HCT116 (cell line): ENCODE results near the gene CSAD. TPM values are rescaled to one million over a fixed set of nuclear protein-coding genes. Genes with fewer than 3 reads are reported as not detected.

Experiments used
- ATAC-seq: fragments of 200-7000 bp; cut with Tn5 transposase; 2 replicates; pipeline ENCODE4 v1.9.1; 2020; ENCODE audit warnings: mild to moderate bottlenecking, moderate library complexity
- BruUV-seq: library from RNA; stranded (reverse); fragments of 400-500 nt; replicated peaks from 2 replicates; lab custom pipeline; 2021; lab: Mats Ljungman, UMichigan
- CTCF ChIA-PET: fragments of 300-600 bp; sonication (Branson Sonifier 250); formaldehyde crosslinking; loops from one replicate; lab custom pipeline; 2021; ENCODE audit warnings: antibody characterized with exemption; lab: Charles Lee
- POLR2A ChIA-PET: fragments of 300-600, 350-600 bp; sonication (Branson Sonifier 250); formaldehyde crosslinking; loops from one replicate; lab custom pipeline; 2021; ENCODE audit warnings: antibody characterized with exemption; lab: Charles Lee
- RAD21 ChIA-PET, 2 experiments: fragments of 300-600 bp; sonication (Branson Sonifier 250); formaldehyde crosslinking; loops; one replicate each; lab custom pipeline; 2023; ENCODE audit warnings: low total read pairs in 2 of 2; ENCODE audit not compliant: uncharacterized antibody in 2 of 2, unreplicated experiment in 2 of 2, low non-redundant PET in 1 of 2; lab: Charles Lee
- DNase-seq: peaks from one replicate; pipeline ENCODE4 v3.0.0-alpha.2; 2010; ENCODE audit warnings: low read depth, low spot score
- H2AFZ ChIP-seq: fragments of 200-600 bp; shearing (Covaris generic), sonication (generic); 2 replicates; pipeline ENCODE4 v1.6.1; 2017; ENCODE audit warnings: low read depth, mixed run types, mixed read lengths, antibody characterized with exemption, low read length; ENCODE audit not compliant: poor library complexity, severe bottlenecking
- H3K27ac ChIP-seq: 2 replicates; pipeline ENCODE4 v1.5.1; 2012; ENCODE audit warnings: low read depth, low read length
- H3K27me3 ChIP-seq: fragments of 200-600 bp; sonication (generic); 2 replicates; pipeline ENCODE4 v1.6.1; 2016; ENCODE audit warnings: mixed run types, low read length, mixed read lengths; ENCODE audit not compliant: insufficient read depth
- H3K36me3 ChIP-seq, 2 experiments: fragments of 200-500 bp in 1 of 2; fragments of 200-600 bp in 1 of 2; sonication (Bioruptor generic) in 1 of 2; sonication (generic) in 1 of 2; 2 replicates each; pipeline versions ENCODE4 v1.5.1 to v1.6.1; 2014 to 2016; ENCODE audit warnings: low read length in 2 of 2, inconsistent platforms in 1 of 2, mixed read lengths in 1 of 2, mixed run types in 1 of 2; ENCODE audit not compliant: insufficient read depth in 2 of 2, control insufficient read depth in 1 of 2
- H3K4me1 ChIP-seq, 2 experiments: fragments of 200-600 bp in 1 of 2; sonication (generic) in 1 of 2; 2 replicates each; pipeline versions ENCODE4 v1.5.1 to v1.6.1; 2012 to 2017; ENCODE audit warnings: low read length in 2 of 2, inconsistent platforms in 1 of 2, mild to moderate bottlenecking in 1 of 2, mixed read lengths in 1 of 2, mixed run types in 1 of 2, moderate library complexity in 1 of 2; ENCODE audit not compliant: insufficient read depth in 2 of 2, control insufficient read depth in 1 of 2
- H3K4me2 ChIP-seq: fragments of 200-600 bp; sonication (generic); 2 replicates; pipeline ENCODE4 v1.6.1; 2017; ENCODE audit warnings: mixed run types, low read length, mixed read lengths
- H3K4me3 ChIP-seq, 2 experiments: fragments of 200-600 bp in 1 of 2; sonication (generic) in 1 of 2; replicated peaks in 1 of 2; 2 replicates each; pipeline ENCODE4 v1.5.1; 2011 to 2016; ENCODE audit warnings: low read length in 2 of 2, control low read depth in 1 of 2, low read depth in 1 of 2, mild to moderate bottlenecking in 1 of 2, mixed read lengths in 1 of 2, mixed run types in 1 of 2
- H3K79me2 ChIP-seq: fragments of 200-600 bp; sonication (generic); 2 replicates; pipeline ENCODE4 v1.6.1; 2017; ENCODE audit warnings: mild to moderate bottlenecking, mixed run types, low read length, moderate library complexity, mixed read lengths; ENCODE audit not compliant: insufficient read depth
- H3K9ac ChIP-seq: fragments of 200-600 bp; sonication (generic); 2 replicates; pipeline ENCODE4 v1.6.1; 2016; ENCODE audit warnings: low read length, mixed read lengths
- H3K9me2 ChIP-seq: fragments of 200-600 bp; sonication (generic), shearing (Covaris generic); 2 replicates; pipeline ENCODE4 v1.6.1; 2017; ENCODE audit warnings: mixed run types, mild to moderate bottlenecking, moderate library complexity; ENCODE audit not compliant: insufficient read depth
- H3K9me3 ChIP-seq, 2 experiments: fragments of 200-500 bp in 1 of 2; fragments of 200-600 bp in 1 of 2; sonication (Bioruptor generic) in 1 of 2; sonication (generic) in 1 of 2; 2 replicates each; pipeline ENCODE4 v1.6.1; 2014 to 2017; ENCODE audit warnings: low read length in 2 of 2, mixed read lengths in 2 of 2, inconsistent platforms in 1 of 2, low read depth in 1 of 2, mild to moderate bottlenecking in 1 of 2, mixed run types in 1 of 2, moderate library complexity in 1 of 2; ENCODE audit not compliant: control insufficient read depth in 1 of 2, insufficient read depth in 1 of 2
- H4K20me1 ChIP-seq: fragments of 200-600 bp; sonication (generic), shearing (Covaris generic); 2 replicates; pipeline ENCODE4 v1.6.1; 2017; ENCODE audit warnings: mixed run types, mild to moderate bottlenecking, moderate library complexity; ENCODE audit not compliant: insufficient read depth
- ATF3 ChIP-seq: IDR thresholded peaks from 2 replicates; pipeline ENCODE4 v1.6.1; 2012
- CEBPB ChIP-seq: IDR thresholded peaks from 2 replicates; pipeline ENCODE4 v1.6.1; 2012; ENCODE audit warnings: low read depth
- EGR1 ChIP-seq: IDR thresholded peaks from 2 replicates; pipeline ENCODE4 v1.6.1; 2012; ENCODE audit warnings: low read depth
- ELF1 ChIP-seq: IDR thresholded peaks from 2 replicates; pipeline ENCODE4 v1.6.1; 2012; ENCODE audit warnings: low read depth, borderline replicate concordance
- EZH2 ChIP-seq: fragments of 200-600 bp; sonication (generic); IDR thresholded peaks from 2 replicates; pipeline ENCODE4 v1.6.1; 2017; ENCODE audit warnings: antibody characterized with exemption, mixed run types
- EZH2phosphoT487 ChIP-seq: fragments of 200-600 bp; IDR thresholded peaks from 2 replicates; pipeline ENCODE4 v1.6.1; 2018; ENCODE audit warnings: antibody characterized with exemption, borderline replicate concordance
- FOSL1 ChIP-seq: IDR thresholded peaks from 2 replicates; pipeline ENCODE4 v1.6.1; 2012; ENCODE audit warnings: low read depth
- JUND ChIP-seq: IDR thresholded peaks from 2 replicates; pipeline ENCODE4 v1.6.1; 2012
- MAX ChIP-seq: IDR thresholded peaks from 2 replicates; pipeline ENCODE4 v1.6.1; 2012
- POLR2A ChIP-seq: IDR thresholded peaks from 2 replicates; pipeline ENCODE4 v1.7.0; 2011; ENCODE audit warnings: borderline replicate concordance; ENCODE audit not compliant: insufficient read depth, insufficient read length; ENCODE audit errors: extremely low read depth
- RAD21 ChIP-seq: IDR thresholded peaks from 2 replicates; pipeline ENCODE4 v1.6.1; 2012; ENCODE audit warnings: low read depth, mild to moderate bottlenecking
- SIN3A ChIP-seq: IDR thresholded peaks from 2 replicates; pipeline ENCODE4 v1.6.1; 2012; ENCODE audit warnings: low read depth
- SP1 ChIP-seq: IDR thresholded peaks from 2 replicates; pipeline ENCODE4 v1.6.1; 2012; ENCODE audit warnings: low read depth
- SRF ChIP-seq: IDR thresholded peaks from 2 replicates; pipeline ENCODE4 v1.6.1; 2012; ENCODE audit warnings: low read depth
- ZNF274 ChIP-seq: fragments of 200-500 bp; sonication (Bioruptor generic); IDR thresholded peaks from 2 replicates; pipeline ENCODE4 v1.6.1; 2014; ENCODE audit warnings: mild to moderate bottlenecking, low read depth, low read length, inconsistent platforms
- intact Hi-C: fragments of 100-400 bp; cut with micrococcal nuclease; formaldehyde crosslinking; loops from 2 replicates; pipeline ENCODE4 v1.10.0; 2022
- total RNA-seq: library from RNA; stranded (reverse); gene quantifications from one replicate; pipeline ENCODE4 v1.2.1, GENCODE V29; 2021; ENCODE audit not compliant: unreplicated experiment
- TF ChIP-seq, protein P1 (sequence below), 3 experiments: fragments of 200-600 bp in 1 of 3; sonication (generic) in 1 of 3; IDR thresholded peaks in 2 of 3; conservative IDR thresholded peaks in 1 of 3; 2 replicates each; pipeline ENCODE4 v1.5.1; 2012 to 2017; ENCODE audit warnings: low read depth in 2 of 3, low read length in 2 of 3, antibody characterized with exemption in 1 of 3, borderline replicate concordance in 1 of 3, control low read depth in 1 of 3, mild to moderate bottlenecking in 1 of 3, mixed read lengths in 1 of 3, mixed run types in 1 of 3, moderate library complexity in 1 of 3; ENCODE audit not compliant: insufficient read depth in 1 of 3

CSAD gene
- total RNA-seq, 1 experiment from 2014 or later, result 20.3 TPM

- Histone ChIP-seq H2AFZ (no peak overlapping the region), H3K27ac (peak overlapping the region; percentile 99), H3K9me3 (no peaks in the 10 kb centered on the region), H3K4me2 (peak overlapping the region; percentile 100), H3K36me3 (0 out of 4 replicates have a peak, but pooled peaks cover 0 to 2% of the 10 kb centered on the region in 2 experiments), H3K79me2 (peaks cover 40% of the 10 kb centered on the region), H3K9ac (peak overlapping the region; percentile 93), H4K20me1 (no peaks in the 10 kb centered on the region), H3K4me1 (peaks cover 57 to 86% of the 10 kb centered on the region in 2 experiments), H3K4me3 (peak overlapping the region; percentile 72 to 88), H3K27me3 (no peaks in the 10 kb centered on the region), H3K9me2 (no peaks in the 10 kb centered on the region)
- RAD21 ChIA-PET, result interaction anchor here (0.7 to 1.7 kb wide), 4 partner anchors 20 to 101 kb away, joined by 3 to 4 read pairs (median 3); partner anchors contain the start of gene AAAS (in 1 of the 2)
- TF ChIP-seq MAX, result no peak
- TF ChIP-seq ATF3, result no peak
- no peak for TF ChIP-seq CEBPB
- no peak for TF ChIP-seq SP1
- TF ChIP-seq SRF, result no peak
- TF ChIP-seq POLR2A, result peak; percentile 4
- BruUV-seq, result no TSS peak
- DNase-seq, result peak; percentile 83
- POLR2A ChIA-PET, result interaction anchor here (1.1 to 2.5 kb wide), 3 partner anchors 9 to 45 kb away, joined by 3 to 7 read pairs (median 3); no protein-coding TSS in a partner anchor
- ATAC-seq, result peak; percentile 77
- CTCF ChIA-PET, result interaction anchor here (1.5 to 2.5 kb wide), 3 partner anchors 31 to 101 kb away, joined by 3 to 12 read pairs (median 8); partner anchors contain the start of genes AAAS and PFDN5
- intact Hi-C loops, result loop anchor here (2.0 kb wide), 1 partner anchor 30 kb away; no protein-coding TSS in a partner anchor
Observed at GRCh38 chr12:53220694-53221202, 40.0 kb upstream of the CSAD start.

DNA sequence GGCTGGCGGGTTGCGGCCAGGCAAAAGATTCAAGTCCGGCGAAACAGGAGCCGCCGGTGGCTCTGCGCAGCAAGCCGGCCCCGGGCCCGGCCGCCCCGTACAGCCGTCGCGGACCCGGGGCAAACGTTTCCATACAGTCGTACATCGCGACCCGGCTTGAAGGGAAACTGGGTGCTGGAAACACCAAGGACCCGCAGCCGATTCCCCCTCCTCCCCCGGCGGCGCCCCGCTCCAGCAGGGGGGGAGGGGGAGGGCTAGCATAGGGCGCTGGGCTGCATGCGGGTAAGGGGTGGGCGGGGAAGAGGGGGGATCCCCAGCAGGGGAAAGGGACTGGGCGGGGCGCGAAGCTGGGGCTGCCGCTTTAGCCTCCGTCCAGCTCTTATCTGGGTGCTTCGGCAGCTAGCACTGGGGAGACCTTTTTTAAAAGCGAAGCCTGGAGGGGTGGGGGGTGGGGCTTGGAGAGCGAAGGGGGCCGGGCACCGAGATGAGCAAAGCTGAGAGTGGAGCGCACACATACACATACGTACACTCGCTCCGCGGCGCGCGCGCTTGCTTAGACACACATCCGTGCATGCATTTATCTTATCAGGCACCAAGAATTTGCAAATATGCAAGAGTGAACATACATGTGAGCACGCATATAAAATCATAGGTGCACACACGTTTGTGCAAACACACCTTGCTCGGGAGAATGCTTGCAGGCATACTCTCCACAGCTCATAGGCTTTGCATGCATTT is 39.4 kb upstream of the CSAD start:
- peak overlapping the region; percentile 99 for H3K27ac ChIP-seq
- H4K20me1 ChIP-seq, result no peaks in the 10 kb centered on the region
- ChIA-PET CTCF (interaction anchor here (1.4 to 2.5 kb wide), 5 partner anchors 31 to 154 kb away, joined by 3 to 12 read pairs (median 5); partner anchors contain the start of genes AAAS and PFDN5), POLR2A (interaction anchor here (0.7 to 2.5 kb wide), 4 partner anchors 10 to 100 kb away, joined by 3 to 7 read pairs (median 3); no protein-coding TSS in a partner anchor), RAD21 (interaction anchor here (1.0 to 1.7 kb wide), 3 partner anchors 31 to 101 kb away, joined by 3 read pairs; partner anchors contain the start of gene AAAS (in 1 of the 2))
- H3K79me2 ChIP-seq, result peaks cover 40% of the 10 kb centered on the region
- H3K4me2 ChIP-seq, result peak overlapping the region; percentile 100
- ATAC-seq, result peak; percentile 55
- H3K36me3 ChIP-seq, result peaks cover 0 to 2% of the 10 kb centered on the region in 2 experiments; a peak in 1 of 4 replicates
- H3K9ac ChIP-seq, result peak overlapping the region; percentile 93
- no peaks in the 10 kb centered on the region for H3K27me3 ChIP-seq
- H3K9me2 ChIP-seq, result no peaks in the 10 kb centered on the region
- peak overlapping the region; percentile 72 to 88 for H3K4me3 ChIP-seq
- peak; percentile 46 for DNase-seq
- intact Hi-C loops, result loop anchor here (1.0 to 2.0 kb wide), 2 partner anchors 31 to 48 kb away; partner anchors contain the start of gene ESPL1
- BruUV-seq, result no TSS peak
- no peak overlapping the region for H2AFZ ChIP-seq
- peaks cover 51 to 80% of the 10 kb centered on the region in 2 experiments for H3K4me1 ChIP-seq
- no peaks in the 10 kb centered on the region for H3K9me3 ChIP-seq
- no peak for TF ChIP-seq EZH2phosphoT487
- no peak for TF ChIP-seq POLR2A
- TF ChIP-seq ATF3, result no peak
- TF ChIP-seq RAD21, result no peak
- TF ChIP-seq JUND, result no peak
- TF ChIP-seq ELF1, result no peak
- no peak for TF ChIP-seq SIN3A
- TF ChIP-seq EZH2, result no peak
- TF ChIP-seq EGR1, result no peak
- TF ChIP-seq SRF, result no peak
- TF ChIP-seq, protein P1, sequence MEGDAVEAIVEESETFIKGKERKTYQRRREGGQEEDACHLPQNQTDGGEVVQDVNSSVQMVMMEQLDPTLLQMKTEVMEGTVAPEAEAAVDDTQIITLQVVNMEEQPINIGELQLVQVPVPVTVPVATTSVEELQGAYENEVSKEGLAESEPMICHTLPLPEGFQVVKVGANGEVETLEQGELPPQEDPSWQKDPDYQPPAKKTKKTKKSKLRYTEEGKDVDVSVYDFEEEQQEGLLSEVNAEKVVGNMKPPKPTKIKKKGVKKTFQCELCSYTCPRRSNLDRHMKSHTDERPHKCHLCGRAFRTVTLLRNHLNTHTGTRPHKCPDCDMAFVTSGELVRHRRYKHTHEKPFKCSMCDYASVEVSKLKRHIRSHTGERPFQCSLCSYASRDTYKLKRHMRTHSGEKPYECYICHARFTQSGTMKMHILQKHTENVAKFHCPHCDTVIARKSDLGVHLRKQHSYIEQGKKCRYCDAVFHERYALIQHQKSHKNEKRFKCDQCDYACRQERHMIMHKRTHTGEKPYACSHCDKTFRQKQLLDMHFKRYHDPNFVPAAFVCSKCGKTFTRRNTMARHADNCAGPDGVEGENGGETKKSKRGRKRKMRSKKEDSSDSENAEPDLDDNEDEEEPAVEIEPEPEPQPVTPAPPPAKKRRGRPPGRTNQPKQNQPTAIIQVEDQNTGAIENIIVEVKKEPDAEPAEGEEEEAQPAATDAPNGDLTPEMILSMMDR (IDR thresholded peaks at IDR 0.05 in 2 of 3, conservative IDR thresholded peaks at IDR 0.05 in 1 of 3; ENCODE audit: borderline replicate concordance in 1 of 3, insufficient read depth in 1 of 3, low read depth in 2 of 3, low read length in 2 of 3), result no peak
- no peak for TF ChIP-seq ZNF274
- TF ChIP-seq FOSL1, result no peak
